ENCODE measurements around the gene NDE1.
"Not testable (repeated sequence)": the region's sequence is repeated elsewhere in the genome, so short reads cannot be mapped to it uniquely, and the experiment has no call there.

Gene NDE1

GRCh38 chr16:15621456-15621855 is 28.6 kb upstream of the NDE1 start:
- no peak for DNase-seq

- no peak for DNase-seq
Measured at GRCh38 chr16:15621889-15622288, 28.2 kb upstream of the NDE1 start.

DNA sequence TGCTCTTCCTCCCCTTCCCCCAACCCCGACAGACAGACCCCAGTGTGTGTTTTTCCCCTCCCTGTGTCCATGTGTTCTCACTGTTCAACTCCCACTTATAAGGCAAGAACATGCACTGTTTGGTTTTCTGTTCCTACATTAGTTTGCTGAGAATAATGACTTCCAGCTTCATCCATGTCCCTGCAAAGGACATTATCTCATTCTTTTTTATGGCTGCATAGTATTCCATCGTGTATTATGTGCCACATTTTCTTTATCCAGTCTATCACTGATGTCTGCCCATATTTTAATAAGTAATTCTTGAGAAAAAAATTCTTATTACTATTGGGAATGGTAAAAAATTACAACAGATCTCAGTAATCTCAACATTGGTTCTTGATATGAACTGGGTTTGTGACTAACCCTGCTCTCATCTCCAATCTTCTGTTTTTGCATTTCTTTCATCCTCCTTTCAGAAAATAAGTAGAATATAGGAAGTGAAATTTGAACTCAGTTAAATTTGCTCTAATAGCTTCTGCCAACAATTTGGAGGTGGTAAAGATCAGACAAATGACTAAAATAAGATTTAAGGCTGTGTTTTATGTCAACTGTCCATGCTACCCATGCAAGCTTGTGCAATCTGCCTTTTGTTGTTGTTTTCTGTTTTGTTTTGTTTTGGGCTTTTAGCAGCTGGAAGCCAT is 18.2 kb upstream of the NDE1 start:
- DNase-seq: no peak

DNA sequence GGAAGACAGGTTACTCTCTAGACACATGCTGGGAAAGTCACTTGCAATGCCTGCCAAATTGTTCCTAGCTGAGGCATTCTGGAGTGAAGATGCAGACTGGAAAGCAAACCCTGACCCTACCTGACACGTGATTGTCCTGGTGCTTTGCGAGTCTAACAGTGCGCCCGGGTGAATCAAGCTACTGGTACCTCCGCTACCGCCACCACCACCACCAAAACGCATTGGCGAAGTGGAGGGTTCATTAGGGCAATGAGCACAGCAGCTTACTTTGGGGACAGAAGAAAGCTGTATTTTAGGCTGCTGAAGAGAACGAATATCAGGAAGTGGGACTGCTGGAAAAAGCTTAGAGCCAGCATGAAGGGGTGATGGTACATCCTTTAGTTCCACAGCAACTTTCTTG is 14.1 kb upstream of the NDE1 start:
- no peak for DNase-seq

- DNase-seq: no peak
Measured at GRCh38 chr16:15636392-15636873, 13.6 kb upstream of the NDE1 start.

DNA sequence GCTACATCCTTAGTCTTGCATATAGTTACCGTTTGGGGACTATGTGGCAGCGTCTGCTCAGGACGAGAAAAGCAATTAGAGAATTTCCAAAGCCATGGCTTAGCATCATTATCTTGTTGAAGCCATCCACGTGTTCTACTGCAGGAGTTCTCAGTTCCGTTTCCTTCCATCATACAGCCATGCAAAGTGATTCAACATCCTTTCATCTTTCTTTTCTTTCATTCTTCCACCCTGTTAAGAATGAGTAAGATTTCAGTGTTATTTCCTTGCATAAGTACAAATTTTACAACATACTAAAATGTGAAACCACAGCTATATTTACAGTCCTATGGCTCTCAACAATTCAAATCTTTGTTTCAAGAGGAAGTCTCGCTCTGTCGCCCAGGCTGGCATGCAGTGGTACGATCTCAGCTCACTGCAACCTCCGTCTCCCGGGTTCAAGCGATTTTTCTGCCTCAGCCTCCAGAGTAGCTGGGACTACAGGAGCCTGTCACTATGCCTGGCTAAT is 10.9 kb upstream of the NDE1 start:
- no peak for DNase-seq

GRCh38 chr16:15640966-15641365 is 9.1 kb upstream of the NDE1 start:
- no peak for DNase-seq

DNA sequence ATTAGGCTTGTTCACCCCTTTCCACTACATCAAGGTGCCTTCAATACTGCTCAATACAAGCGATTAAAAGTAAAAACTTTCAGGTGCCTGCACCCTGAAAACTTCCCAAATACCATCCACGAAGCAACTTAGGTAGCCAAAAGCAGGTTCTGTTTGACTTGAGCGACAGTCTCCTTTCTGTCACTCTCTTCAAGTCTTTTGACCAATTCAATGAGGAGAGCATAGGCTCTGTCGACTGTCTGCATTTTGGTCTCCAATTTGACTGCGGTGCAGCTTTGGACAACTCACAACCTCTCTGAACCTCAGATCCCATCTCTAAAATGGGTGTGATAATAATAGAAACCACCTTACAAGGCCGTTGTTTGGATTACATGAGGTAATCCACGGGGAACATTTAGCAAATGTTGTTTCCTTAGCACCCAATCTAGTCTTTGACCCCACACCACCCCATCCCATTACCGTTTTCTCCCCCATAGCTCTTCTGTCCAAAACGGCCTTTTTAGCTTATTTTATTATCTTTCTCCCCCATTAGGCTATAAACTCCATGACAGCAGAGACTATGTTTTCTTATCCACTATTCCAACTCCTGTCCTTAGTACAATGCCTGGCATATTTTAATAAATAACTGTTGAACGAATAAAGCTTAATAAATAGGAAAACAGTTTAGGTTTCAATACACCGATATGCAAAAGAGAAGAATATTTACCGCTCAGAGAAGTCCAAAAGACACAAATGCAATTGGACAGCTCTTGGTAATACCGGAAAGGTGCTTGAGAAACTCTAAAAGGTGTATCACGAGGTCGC is 8.1 kb upstream of the NDE1 start:
- DNase-seq: no peak

- DNase-seq: peak; percentile 95
Measured at GRCh38 chr16:15642557-15643047, 7.4 kb upstream of the NDE1 start.

DNA sequence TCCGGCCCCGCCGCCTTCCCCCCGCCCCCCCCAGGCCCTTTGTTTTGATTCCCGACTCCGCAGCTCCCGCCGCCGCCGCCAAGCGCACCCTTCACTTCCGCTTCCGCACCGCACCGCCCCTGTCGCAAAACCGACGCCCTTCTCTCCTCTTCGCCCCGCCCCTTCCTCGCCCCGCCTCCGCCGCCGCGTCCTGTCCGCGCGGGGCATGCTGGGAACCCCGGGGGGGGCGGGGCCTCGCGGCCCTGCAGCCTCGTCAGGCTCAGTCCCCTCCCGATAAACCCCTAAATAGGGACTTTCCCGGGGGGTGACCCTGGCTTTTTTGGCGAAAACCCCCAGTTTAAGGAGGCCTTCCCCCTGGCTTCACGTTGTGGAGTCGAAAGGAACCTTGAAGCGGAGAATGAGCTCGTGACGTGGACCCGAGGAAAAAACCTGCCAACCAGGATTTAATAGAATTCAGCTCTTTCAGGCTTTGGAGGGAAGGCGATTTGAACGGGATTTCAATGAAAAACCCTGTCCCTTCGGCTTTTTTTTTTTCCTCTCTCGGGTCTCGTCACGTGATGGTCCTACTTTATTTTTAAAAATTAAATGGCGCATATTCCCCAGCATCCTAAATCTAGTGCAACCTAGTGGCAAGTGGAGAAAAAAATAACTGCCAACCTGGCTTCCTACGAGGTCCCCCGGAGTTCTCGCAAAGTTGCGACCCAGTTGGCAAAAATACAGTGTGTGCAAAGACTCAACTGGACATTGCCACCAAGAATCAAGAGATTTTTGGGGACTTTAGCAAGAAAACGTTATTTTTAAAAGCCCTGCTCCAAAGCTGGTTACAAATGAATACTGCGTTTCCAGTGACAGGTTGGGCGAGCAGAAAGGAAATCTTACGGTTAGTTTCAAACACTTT is 6.7 kb upstream of the NDE1 start, which contains the start of gene MARF1:
Gene MARF1 (minus strand): TSS at position 107 of the 898 bp plus-strand sequence. CDS start 3,921 bp downstream, outside the sequence.
- peak; percentile 99 for DNase-seq

GRCh38 chr16:15643946-15644250 is 6.1 kb upstream of the NDE1 start:
- no peak for DNase-seq

- DNase-seq: no peak
Measured at GRCh38 chr16:15644267-15644961, 5.6 kb upstream of the NDE1 start.

DNA sequence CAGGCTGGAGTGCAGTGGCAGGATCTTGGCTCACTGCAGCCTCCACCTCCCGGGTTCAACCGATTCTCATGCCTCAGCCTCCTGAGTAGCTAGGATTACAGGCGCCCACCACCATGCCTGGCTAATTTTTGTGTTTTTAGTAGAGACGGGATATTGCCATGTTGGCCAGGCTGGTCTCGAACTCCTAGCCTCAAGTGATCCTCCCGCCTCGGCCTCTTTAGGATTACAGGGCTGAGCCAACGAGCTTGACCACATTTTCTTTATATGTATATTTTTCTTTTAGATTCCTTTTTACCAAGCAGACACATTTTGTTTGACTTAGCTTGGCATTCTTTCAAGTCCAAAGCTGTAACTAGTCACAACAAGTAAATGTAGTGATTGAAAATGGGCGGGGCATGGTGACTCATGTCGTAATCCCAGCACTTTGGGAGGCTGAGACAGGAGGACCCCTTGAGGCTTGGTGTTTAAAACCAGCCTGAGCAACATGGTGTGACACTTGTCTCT is 5.0 kb upstream of the NDE1 start:
- DNase-seq: not testable (repeated sequence)

DNA sequence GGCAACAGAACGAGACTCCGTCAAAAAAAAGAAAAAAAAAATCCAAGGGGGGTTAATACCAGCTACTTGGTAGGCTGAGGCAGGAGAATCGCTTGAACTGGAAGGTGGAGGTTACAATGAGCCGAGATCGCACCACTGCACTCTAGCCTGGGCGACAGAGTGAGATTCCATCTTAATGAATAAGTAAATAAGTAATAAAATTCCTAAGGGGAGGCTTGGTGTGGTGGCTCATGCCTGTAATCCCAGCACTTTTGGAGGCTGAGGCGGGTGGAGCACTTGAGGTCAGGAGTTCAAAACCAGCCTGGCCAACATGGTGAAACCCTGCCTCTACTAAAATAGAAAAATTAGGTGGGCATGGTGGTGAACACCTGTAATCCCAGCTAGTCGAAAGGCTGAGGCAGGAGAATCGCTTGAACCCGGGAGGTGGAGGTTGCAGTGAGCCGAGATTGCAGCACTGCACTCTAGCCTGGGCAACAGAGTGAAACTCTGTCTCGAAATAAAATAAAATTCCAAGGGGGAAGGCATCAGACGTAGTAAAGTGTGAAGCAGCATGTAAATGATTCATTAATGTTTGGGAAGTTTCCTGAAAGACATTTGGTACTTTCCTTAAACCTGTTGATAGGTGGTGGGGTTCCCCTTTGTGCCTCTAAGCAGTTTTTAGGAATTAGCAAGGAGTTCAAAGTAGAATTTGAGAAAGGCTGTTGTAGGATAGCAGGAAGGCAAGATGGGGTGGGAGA is 3.3 kb upstream of the NDE1 start:
- DNase-seq: not testable (repeated sequence)

- DNase-seq: no peak
Measured at GRCh38 chr16:15647294-15648014, 2.6 kb upstream of the NDE1 start.

- no peak for DNase-seq
Measured at GRCh38 chr16:15648135-15648730, 1.8 kb upstream of the NDE1 start.

GRCh38 chr16:15649311-15649710 is 734 bp upstream of the NDE1 start:
- DNase-seq: not testable (repeated sequence)

DNA sequence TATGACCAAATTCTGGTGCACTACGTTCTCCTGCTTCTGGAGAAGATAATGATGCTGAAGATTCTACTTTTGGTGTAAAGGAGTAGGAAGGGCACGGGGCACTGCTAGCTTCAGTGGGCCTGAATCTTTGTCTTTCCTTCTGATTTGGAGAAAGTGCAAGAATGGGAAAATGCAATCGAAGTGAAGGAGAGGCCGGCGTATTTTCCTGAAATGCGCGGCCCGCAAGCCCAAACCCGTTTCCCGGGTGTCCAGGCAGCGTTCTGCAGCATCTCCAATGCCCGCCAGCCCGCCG is 372 bp upstream of the NDE1 start:
- DNase-seq: no peak

GRCh38 chr16:15650698-15651171 is 690 bp downstream of the NDE1 start:
- DNase-seq: peak; percentile 76

DNA sequence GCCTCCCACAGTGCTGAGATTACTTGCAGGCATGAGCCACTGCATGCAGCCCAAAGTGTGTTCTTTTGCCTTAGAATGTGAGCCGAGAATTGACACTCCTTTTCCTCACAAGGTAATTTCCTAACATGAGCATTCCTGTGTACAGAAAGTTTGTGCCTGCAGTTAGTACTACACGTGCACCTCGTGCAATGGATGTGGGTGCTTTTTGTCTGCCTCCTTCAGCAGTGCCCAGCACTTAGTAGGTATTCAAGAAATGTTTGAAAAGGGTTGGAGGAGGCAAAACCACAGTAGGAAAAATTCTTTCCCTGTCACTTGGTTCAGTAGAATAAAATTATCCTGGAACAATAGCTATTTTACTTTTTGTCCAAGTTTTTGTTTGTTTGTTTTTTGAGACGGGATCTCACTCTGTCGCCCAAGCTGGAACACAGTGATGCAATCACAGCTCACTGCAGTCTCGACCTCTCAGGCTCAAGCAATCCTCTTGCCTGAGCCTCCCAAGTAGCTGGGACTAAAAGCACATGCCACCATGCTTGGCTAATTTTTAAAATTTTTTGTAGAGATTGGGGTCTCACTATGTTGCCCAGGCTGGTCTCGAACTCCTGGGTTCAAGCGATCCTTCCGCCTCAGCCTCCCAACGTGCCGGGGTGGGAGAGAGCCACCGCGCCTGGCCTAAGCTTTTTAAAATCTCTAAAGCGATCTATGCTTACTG is 2.4 kb downstream of the NDE1 start:
- DNase-seq: no peak
